ENCODE measurements around the gene NEGR1.

Gene NEGR1

DNA sequence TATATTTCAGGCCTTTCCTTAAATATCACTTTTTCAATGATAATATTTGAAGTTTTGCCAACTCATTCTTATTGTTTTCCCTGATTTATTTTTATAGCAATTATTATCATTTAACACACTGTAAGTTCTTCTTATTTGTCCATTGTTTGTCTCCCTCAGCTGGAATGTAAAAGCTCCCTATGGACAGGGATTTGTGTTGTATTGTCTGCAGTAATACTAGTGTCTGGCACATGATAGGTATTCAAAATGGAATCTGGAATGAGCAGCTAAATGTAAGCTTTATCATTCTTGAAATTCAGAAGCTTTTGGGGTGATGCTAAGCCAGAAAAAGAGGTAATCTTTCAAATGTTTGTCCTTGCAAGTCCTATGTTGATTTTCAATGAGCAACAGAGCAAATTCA lies 112.1 kb downstream of the NEGR1 start:
- H3K9me2 ChIP-seq (replicated peaks; ENCODE audit: low read depth, low read length), result no peaks in the 10 kb centered on the region
- H3K27me3 ChIP-seq (ENCODE audit: insufficient read depth, low read length, poor library complexity, severe bottlenecking), result no peaks in the 10 kb centered on the region
- H3K9me3 ChIP-seq (ENCODE audit: insufficient read depth, low read depth, low read length), result no peaks in the 10 kb centered on the region
- peaks cover 9% of the 10 kb centered on the region for H3K4me1 ChIP-seq (ENCODE audit: insufficient read depth, low read length, poor library complexity, severe bottlenecking)
- no peaks in the 10 kb centered on the region for H3F3A ChIP-seq (ENCODE audit: low read depth)
- H2AFZ ChIP-seq (ENCODE audit: low read length), result no peak overlapping the region
- H3K4me2 ChIP-seq (ENCODE audit: low read depth, low read length, poor library complexity, severe bottlenecking), result no peak overlapping the region
- no peak overlapping the region for H3K9ac ChIP-seq (ENCODE audit: low read depth, low read length, poor library complexity, severe bottlenecking)
- no peak for TF ChIP-seq EZH2phosphoT487 (IDR thresholded peaks at IDR 0.05; ENCODE audit: borderline replicate concordance)
- TF ChIP-seq, protein P1, sequence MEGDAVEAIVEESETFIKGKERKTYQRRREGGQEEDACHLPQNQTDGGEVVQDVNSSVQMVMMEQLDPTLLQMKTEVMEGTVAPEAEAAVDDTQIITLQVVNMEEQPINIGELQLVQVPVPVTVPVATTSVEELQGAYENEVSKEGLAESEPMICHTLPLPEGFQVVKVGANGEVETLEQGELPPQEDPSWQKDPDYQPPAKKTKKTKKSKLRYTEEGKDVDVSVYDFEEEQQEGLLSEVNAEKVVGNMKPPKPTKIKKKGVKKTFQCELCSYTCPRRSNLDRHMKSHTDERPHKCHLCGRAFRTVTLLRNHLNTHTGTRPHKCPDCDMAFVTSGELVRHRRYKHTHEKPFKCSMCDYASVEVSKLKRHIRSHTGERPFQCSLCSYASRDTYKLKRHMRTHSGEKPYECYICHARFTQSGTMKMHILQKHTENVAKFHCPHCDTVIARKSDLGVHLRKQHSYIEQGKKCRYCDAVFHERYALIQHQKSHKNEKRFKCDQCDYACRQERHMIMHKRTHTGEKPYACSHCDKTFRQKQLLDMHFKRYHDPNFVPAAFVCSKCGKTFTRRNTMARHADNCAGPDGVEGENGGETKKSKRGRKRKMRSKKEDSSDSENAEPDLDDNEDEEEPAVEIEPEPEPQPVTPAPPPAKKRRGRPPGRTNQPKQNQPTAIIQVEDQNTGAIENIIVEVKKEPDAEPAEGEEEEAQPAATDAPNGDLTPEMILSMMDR (conservative IDR thresholded peaks at IDR 0.05; ENCODE audit: low read length), result no peak
- no peaks in the 10 kb centered on the region for H4K20me1 ChIP-seq (ENCODE audit: insufficient read depth, low read length, poor library complexity, severe bottlenecking)
- no peaks in the 10 kb centered on the region for H3K79me2 ChIP-seq (ENCODE audit: insufficient read depth, low read length)
- no peak overlapping the region for H3K4me3 ChIP-seq (ENCODE audit: low read length, poor library complexity, severe bottlenecking)
- no peaks in the 10 kb centered on the region for H3K36me3 ChIP-seq (ENCODE audit: insufficient read depth, low read length)

DNA sequence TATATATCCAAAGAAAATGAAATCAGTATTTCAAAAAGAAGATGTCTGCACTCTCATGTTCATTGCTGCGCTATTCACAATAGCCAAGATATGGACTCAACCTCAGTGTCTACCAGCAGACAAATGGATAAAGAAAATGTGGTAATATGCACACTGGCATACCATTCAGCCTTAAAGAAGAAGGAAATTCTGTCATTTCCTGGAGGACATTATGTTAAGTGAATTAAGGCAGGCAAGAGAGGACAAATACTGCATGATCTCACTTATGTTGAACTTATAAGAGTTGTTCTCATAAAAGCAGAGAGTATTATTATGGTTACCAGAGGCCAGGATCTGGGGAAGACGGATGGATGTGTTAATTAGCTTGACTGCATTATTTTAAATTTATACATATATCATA lies 115.9 kb downstream of the NEGR1 start:
- Histone ChIP-seq H3K9me2 (replicated peaks; ENCODE audit: low read depth, low read length) (no peaks in the 10 kb centered on the region), H3K4me1 (ENCODE audit: insufficient read depth, low read length, poor library complexity, severe bottlenecking) (peaks cover 7% of the 10 kb centered on the region), H3K79me2 (ENCODE audit: insufficient read depth, low read length) (no peaks in the 10 kb centered on the region), H3F3A (ENCODE audit: low read depth) (no peaks in the 10 kb centered on the region), H4K20me1 (ENCODE audit: insufficient read depth, low read length, poor library complexity, severe bottlenecking) (no peaks in the 10 kb centered on the region), H3K9ac (ENCODE audit: low read depth, low read length, poor library complexity, severe bottlenecking) (no peak overlapping the region), H3K4me3 (ENCODE audit: low read length, poor library complexity, severe bottlenecking) (no peak overlapping the region), H3K4me2 (ENCODE audit: low read depth, low read length, poor library complexity, severe bottlenecking) (no peak overlapping the region), H2AFZ (ENCODE audit: low read length) (0 out of 2 replicates have a peak overlapping the region, but pooled peaks have one; percentile 46), H3K36me3 (ENCODE audit: insufficient read depth, low read length) (no peaks in the 10 kb centered on the region), H3K27me3 (ENCODE audit: insufficient read depth, low read length, poor library complexity, severe bottlenecking) (no peaks in the 10 kb centered on the region), H3K9me3 (ENCODE audit: insufficient read depth, low read depth, low read length) (no peaks in the 10 kb centered on the region)
- TF ChIP-seq EZH2phosphoT487 (IDR thresholded peaks at IDR 0.05; ENCODE audit: borderline replicate concordance), result no peak
- TF ChIP-seq, protein P1 (conservative IDR thresholded peaks at IDR 0.05; ENCODE audit: low read length), result no peak

DNA sequence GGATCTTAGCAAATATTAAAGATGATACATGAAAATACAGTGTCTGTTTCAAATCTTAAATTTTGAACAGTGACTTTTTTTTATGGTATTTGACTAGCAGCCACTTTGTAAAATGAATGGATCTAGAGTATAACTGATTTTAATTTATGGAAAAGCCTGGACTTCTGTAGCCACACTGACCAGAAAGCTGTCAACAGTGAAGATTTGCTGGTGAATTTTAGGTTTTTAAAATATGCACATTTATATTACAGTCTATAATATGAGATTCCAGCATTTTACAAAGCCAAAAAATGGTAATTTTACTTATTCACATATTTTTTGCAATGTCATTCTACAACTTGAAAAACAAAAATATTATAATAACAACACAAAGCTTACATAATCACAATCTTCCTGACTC lies 131.8 kb downstream of the NEGR1 start:
- Histone ChIP-seq H3K9me2 (replicated peaks; ENCODE audit: low read depth, low read length) (no peaks in the 10 kb centered on the region), H2AFZ (ENCODE audit: low read length) (no peak overlapping the region), H3K4me2 (ENCODE audit: low read depth, low read length, poor library complexity, severe bottlenecking) (no peak overlapping the region), H3K9me3 (ENCODE audit: insufficient read depth, low read depth, low read length) (no peaks in the 10 kb centered on the region), H4K20me1 (ENCODE audit: insufficient read depth, low read length, poor library complexity, severe bottlenecking) (no peaks in the 10 kb centered on the region), H3K4me3 (ENCODE audit: low read length, poor library complexity, severe bottlenecking) (no peak overlapping the region), H3K27me3 (ENCODE audit: insufficient read depth, low read length, poor library complexity, severe bottlenecking) (no peaks in the 10 kb centered on the region), H3K4me1 (ENCODE audit: insufficient read depth, low read length, poor library complexity, severe bottlenecking) (no peaks in the 10 kb centered on the region), H3K9ac (ENCODE audit: low read depth, low read length, poor library complexity, severe bottlenecking) (no peak overlapping the region), H3F3A (ENCODE audit: low read depth) (no peaks in the 10 kb centered on the region), H3K79me2 (ENCODE audit: insufficient read depth, low read length) (no peaks in the 10 kb centered on the region), H3K36me3 (ENCODE audit: insufficient read depth, low read length) (no peaks in the 10 kb centered on the region)
- TF ChIP-seq EZH2phosphoT487 (IDR thresholded peaks at IDR 0.05; ENCODE audit: borderline replicate concordance), result no peak
- TF ChIP-seq, protein P1 (conservative IDR thresholded peaks at IDR 0.05; ENCODE audit: low read length), result no peak

All from Loucy (cell line).